Mesodermal cell (in vitro differentiated cells): Measurements from ENCODE around the gene PDXDC1.
"Not testable (repeated sequence)": the region's sequence is repeated elsewhere in the genome, so short reads cannot be mapped to it uniquely, and the experiment has no call there.

Experiments used
- H3K27ac ChIP-seq: 2 replicates; pipeline ENCODE4 v1.7.0; 2013; ENCODE audit warnings: mild to moderate bottlenecking, low read depth, low read length, moderate library complexity; ENCODE audit not compliant: severe bottlenecking
- H3K36me3 ChIP-seq: 2 replicates; pipeline ENCODE4 v1.7.1; 2013; ENCODE audit warnings: mild to moderate bottlenecking, low read length, moderate library complexity; ENCODE audit not compliant: control insufficient read depth, insufficient read depth
- H3K4me1 ChIP-seq: one replicate; pipeline ENCODE4 v1.7.1; 2013; ENCODE audit warnings: mild to moderate bottlenecking, low read length; ENCODE audit not compliant: insufficient read depth, control insufficient read depth, poor library complexity, severe bottlenecking
- H3K4me3 ChIP-seq: 2 replicates; pipeline ENCODE4 v1.7.0; 2013; ENCODE audit warnings: low read length, control low read depth, mild to moderate bottlenecking; ENCODE audit not compliant: insufficient read depth, poor library complexity, severe bottlenecking; ENCODE audit errors: extremely low read depth
- H3K9me3 ChIP-seq: 2 replicates; pipeline ENCODE4 v1.7.1; 2013; ENCODE audit warnings: mild to moderate bottlenecking, low read length, moderate library complexity; ENCODE audit not compliant: control insufficient read depth
- WGBS, 2 experiments: methylation state at CpG; one replicate each; pipeline ENCODE4 v1.1.5; 2013; ENCODE audit warnings: missing lambda C conversion rate in 2 of 2; ENCODE audit not compliant: insufficient coverage in 2 of 2; 5-methylcytosine and 5-hydroxymethylcytosine counted together

Gene PDXDC1

DNA sequence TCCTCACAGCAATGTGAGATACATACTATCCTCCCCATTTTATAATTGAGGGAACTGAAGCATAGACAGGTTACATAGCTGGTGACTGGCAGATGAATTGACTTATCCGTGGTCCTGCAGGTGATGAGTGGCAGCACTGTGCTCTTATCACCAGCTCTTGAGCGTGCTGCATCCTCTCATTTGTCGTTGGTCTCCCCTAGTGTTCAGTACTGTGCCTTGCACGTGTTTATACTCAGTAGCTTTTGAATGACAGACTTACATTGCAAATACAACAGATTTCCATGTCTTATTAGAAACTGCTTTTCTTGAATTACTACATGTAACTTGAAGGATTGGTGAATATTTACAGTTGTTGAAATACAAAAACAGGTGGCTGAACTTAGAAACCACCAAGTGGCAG lies 47.4 kb downstream of the PDXDC1 start:
- not testable (repeated sequence) for H3K9me3 ChIP-seq, H3K4me1 ChIP-seq, H3K27ac ChIP-seq, H3K4me3 ChIP-seq
- 65 to 68% methylated on average over 4 of the region's 4 CpGs for WGBS, 2 experiments
- H3K36me3 ChIP-seq = peaks cover 77% of the 10 kb centered on the region

DNA sequence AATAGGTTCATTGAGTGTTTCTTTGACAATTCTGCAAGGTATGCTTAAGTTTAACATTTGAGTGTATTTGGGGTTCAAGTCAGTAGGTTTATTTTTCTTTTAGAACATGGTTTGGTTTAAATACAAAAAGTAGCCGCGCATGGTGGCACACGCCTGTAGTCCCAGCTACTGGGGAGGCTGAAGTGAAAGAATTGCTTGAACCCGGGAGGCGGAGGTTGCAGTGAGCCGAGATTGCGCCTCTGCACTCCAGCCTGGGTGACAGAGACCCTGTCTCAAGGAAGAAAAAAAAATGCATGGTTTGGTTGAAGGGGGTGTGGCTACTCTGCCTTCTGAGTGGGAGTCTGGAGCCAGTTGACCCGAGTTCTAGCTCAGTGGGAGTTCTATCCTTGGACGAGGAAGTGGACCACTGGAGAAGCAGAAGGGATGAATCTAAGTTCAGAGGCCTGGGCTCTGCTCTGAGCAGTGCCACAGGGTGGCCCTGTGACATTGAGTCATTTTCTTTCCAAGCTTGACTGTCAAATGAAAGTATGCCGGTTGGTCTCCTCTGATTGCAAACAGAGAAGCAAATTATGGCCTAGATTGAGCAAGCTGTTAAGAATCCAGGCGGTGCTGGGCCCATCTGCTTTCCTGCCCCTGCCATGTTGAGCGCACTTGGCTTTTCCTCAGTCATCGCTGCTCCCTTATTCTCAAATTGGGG lies 48.7 kb downstream of the PDXDC1 start:
- H3K36me3 ChIP-seq = peaks cover 78% of the 10 kb centered on the region
- H3K4me3 ChIP-seq = not testable (repeated sequence)

DNA sequence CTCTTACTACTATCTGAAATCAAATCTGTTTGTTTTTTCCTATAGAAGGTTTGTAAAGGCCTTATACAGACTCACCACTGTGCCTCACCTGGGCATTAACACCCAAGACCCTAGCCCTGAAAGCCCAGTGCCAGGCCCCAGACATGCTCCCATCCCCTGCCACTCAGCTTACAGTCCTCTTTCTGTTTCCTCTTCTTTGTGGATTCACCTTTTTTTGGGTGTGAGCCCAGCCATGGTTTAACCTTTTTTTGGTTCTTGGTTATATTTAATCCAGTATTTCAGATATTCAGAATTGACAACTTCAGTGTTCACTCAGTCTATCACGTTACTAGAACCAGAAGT lies 50.0 kb downstream of the PDXDC1 start:
- H3K9me3 ChIP-seq, H3K4me3 ChIP-seq: not testable (repeated sequence)
- Histone ChIP-seq H3K36me3 (peaks cover 79% of the 10 kb centered on the region), H3K27ac (peak overlapping the region; percentile 43), H3K4me1 (peaks cover 11% of the 10 kb centered on the region)
- 100% methylated on average over 1 of the region's 1 CpG for WGBS, 2 experiments

More for the DNA sequence above, 48.7 kb downstream of the PDXDC1 start:
- 93 to 97% methylated on average over 10 to 13 of the region's 13 CpGs for WGBS, 2 experiments
- H3K4me1 ChIP-seq = peaks cover 11% of the 10 kb centered on the region
- H3K9me3 ChIP-seq, H3K27ac ChIP-seq: not testable (repeated sequence)

DNA sequence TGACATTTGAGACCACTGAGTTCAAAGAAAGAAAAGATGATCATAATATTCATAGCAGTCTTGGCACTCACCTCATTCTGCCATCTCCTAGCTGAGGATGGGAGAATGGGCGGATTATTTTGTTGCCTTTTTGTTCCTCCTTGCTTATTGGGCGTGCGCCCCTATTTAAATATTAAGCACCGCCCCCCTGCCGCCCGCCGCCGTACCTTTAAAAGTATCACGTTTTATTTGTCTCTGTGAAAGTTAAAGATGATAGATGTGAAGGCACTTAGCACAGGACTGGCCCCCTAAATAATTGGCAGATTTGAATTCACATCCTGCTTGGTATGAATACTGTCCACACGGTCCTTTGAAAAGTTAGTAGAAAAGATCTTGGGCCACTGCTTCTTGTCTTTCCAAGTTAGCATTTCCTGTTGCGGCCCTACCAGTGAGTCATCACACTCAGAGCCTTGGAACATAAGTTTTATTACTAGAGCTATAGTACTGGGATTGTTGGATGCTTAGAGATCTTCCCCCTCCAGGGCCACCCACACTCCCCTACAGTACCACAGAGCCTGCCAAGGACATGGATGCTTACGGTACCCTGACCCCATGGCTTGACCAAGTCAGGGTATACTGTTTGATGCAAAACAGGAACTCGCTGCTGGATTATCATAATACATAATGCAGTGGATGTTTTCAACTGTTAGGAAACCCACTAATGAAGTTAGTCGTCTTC lies 50.6 kb downstream of the PDXDC1 start:
- H3K9me3 ChIP-seq, H3K4me3 ChIP-seq: not testable (repeated sequence)
- Histone ChIP-seq H3K4me1 (peaks cover 11% of the 10 kb centered on the region), H3K27ac (peak overlapping the region; percentile 43), H3K36me3 (peaks cover 80% of the 10 kb centered on the region)
- 92 to 96% methylated on average over 11 of the region's 14 CpGs for WGBS, 2 experiments

DNA sequence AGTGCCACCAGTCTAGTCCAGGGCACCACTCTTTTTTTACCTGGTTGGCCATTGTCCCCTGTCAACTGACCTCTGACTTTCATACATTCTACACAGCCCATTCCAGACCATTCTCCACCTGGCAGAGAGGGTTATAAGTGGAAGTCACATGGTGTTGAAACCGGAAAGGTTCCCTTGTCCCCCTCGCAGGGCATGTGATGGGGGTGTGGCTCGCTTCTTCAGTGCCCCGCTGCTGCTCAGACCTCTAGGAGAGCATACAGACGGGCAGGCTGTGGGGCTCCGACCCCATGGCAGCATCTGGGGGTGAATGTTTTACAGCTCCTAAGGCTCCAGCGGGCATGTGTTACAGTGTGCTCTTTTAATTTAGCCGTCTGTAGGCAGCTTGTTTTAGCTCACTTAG lies 52.2 kb downstream of the PDXDC1 start:
- H3K4me3 ChIP-seq, H3K9me3 ChIP-seq, H3K27ac ChIP-seq: not testable (repeated sequence)
- 93 to 94% methylated on average over 4 of the region's 8 CpGs for WGBS, 2 experiments
- peaks cover 11% of the 10 kb centered on the region for H3K4me1 ChIP-seq
- H3K36me3 ChIP-seq = peaks cover 86% of the 10 kb centered on the region

DNA sequence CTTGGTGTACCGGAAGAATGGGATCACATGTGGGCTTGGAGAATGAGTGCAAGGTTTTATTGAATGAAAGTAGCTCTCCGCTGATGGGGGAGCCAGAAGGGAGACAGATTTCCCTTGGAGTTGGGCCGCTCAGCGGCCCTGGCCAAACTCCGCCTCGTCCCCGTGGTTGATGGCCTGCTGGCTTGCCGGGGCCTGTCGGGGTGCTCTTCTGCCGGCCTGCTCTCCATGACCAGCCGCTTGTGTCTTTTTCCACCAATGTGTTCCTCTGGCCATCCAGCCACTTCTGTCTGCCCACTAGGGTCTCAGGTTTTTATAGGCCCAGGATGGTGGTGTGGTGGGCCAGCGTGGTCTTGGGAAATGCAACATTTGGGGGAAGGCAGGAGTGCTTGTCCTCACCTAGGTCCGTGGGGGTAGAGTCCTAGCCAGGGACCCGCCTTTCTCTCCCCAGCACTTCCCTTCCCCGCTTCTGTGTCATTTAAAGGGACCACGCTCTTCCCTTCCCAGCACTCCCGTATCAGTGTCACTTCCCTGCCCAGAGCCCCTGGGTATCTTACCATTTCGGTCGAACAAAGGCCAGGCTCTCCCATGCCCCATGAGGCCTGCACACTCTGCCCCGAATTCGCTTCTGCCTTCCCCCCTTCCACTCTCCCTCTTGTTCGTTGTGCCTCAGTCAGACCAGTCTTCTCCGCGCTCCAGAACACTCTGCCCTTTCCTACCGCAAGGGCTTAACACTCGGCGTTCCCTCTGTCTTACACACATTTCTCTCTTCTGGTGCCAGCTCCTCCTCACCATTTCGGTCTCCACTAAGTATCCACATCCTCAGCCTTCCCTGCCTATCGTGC lies 52.9 kb downstream of the PDXDC1 start:
- Histone ChIP-seq H3K36me3 (peaks cover 88% of the 10 kb centered on the region), H3K4me1 (peaks cover 11% of the 10 kb centered on the region)
- 90 to 93% methylated on average over 27 of the region's 29 CpGs for WGBS, 2 experiments
- not testable (repeated sequence) for H3K4me3 ChIP-seq, H3K27ac ChIP-seq, H3K9me3 ChIP-seq

DNA sequence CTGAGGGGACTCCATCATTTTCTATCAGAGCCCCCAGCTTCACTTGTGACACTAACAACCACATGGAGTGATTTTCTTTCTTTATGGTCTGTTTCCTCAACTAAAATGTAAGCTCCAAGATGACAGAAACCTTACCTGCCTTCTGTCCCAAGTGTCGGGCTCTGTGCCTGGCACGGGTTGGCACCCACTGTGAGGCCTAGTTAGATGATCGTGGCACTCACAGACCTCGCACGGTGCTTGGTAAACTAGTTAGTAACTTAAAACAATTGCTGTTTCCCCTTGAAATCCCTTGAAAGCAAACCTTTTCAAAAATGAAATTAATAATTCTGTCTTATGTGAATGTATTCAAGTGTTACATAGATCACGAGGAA lies 53.5 kb downstream of the PDXDC1 start:
- 93 to 94% methylated on average over 6 of the region's 6 CpGs for WGBS, 2 experiments
- Histone ChIP-seq H3K4me1 (peaks cover 11% of the 10 kb centered on the region), H3K36me3 (peaks cover 88% of the 10 kb centered on the region)
- not testable (repeated sequence) for H3K9me3 ChIP-seq, H3K27ac ChIP-seq, H3K4me3 ChIP-seq

DNA sequence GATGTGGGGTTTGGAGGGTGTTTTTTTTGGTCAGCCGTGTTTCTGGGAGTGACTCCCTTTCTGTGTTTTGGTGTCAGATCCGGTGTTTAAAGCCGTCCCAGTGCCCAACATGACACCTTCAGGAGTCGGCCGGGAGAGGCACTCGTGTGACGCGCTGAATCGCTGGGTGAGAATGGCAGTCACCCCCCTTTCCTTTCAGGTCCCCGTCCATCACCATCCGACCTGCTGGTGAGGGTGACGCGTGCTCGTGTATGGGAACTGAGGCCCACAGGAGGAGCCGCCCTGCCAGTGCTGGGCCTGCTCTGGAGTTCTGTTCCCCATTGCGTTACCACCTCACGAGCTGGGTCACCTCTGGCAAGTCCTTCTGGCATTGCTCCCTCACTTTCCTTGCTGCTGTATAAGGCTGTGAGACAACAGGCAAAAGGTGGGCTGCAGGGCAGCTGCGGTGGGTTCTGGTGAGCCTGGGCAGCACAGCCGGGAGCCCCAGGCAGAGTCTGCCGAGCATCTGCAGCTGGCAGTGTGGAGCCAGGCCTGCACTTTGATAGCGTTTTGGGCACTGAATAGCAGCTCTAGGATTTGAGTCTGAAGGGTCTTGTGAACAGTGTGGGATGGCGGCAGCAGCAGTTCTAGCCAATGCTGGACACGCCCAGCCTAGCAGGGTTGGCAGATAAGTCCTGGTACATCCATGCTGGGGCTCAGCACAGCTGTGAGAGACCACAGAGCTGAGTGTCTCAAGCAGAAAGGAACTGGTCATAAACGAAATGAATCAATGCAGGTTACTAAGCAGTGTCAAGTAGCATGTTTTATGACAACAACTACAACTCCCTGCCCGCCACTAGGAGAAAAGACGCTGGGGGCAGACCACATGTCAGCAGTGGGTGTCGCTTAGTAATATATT lies 54.2 kb downstream of the PDXDC1 start:
- Histone ChIP-seq H3K36me3 (peaks cover 88% of the 10 kb centered on the region), H3K4me1 (peaks cover 11% of the 10 kb centered on the region), H3K27ac (peak overlapping the region; percentile 19)
- H3K9me3 ChIP-seq, H3K4me3 ChIP-seq: not testable (repeated sequence)
- 92 to 96% methylated on average over 19 to 20 of the region's 27 CpGs for WGBS, 2 experiments

DNA sequence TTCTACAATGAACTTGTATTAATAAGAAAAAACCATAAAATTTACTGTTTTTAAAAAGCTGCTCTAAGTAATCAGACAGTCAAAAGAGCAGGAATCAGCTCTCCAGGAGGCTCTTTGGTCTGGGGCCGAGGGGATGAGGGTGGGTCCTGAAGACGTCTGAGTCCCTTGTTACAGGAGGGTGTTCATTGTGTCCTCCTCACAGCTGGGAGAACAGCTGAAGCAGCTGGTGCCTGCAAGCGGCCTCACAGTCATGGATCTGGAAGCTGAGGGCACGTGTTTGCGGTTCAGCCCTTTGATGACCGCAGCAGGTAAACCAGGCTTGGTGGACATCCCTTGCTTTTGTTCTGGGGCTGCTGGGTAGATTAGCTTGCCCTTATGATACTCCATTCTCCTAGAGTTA lies 54.9 kb downstream of the PDXDC1 start:
- H3K9me3 ChIP-seq, H3K4me3 ChIP-seq, H3K27ac ChIP-seq: not testable (repeated sequence)
- H3K36me3 ChIP-seq = peaks cover 88% of the 10 kb centered on the region
- WGBS, 2 experiments = 87 to 89% methylated on average over 5 to 6 of the region's 6 CpGs
- H3K4me1 ChIP-seq = peaks cover 17% of the 10 kb centered on the region

DNA sequence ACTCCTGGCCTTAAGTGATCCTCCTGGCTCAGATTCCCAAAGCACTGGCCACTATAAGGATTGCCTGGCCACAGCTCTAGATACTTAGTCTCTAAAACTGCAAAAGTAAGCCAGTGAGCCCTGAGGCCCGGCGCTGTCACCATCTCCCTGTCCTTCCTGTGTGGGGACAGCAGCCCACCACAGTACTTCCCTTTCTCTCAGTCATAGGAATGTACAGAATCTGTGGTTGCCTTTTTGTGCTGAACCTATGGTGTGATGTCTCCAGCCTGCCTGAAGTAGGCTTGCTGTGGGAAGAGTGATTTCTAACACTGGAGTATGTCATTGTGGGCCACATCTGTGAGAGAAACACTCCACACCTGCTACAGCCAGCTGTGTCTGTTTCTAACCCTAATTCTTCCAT lies 56.4 kb downstream of the PDXDC1 start:
- H3K36me3 ChIP-seq = peaks cover 87% of the 10 kb centered on the region
- 83% methylated on average over 2 of the region's 2 CpGs; no CpG with 5 or more reads in 1 of the 2 experiments for WGBS, 2 experiments
- no peak overlapping the region for H3K4me3 ChIP-seq
- H3K27ac ChIP-seq = no peak overlapping the region
- H3K4me1 ChIP-seq = peaks cover 22% of the 10 kb centered on the region
- H3K9me3 ChIP-seq = no peaks in the 10 kb centered on the region
